Ishikawa (cell line): ENCODE data around the gene OGFR.

Source experiments
- CEBPB ChIP-seq: IDR thresholded peaks from 2 replicates; pipeline ENCODE4 v1.6.1; 2012
- CREB1 ChIP-seq: IDR thresholded peaks from 2 replicates; pipeline ENCODE4 v1.6.1; 2012; ENCODE audit warnings: low read depth
- EGR1 ChIP-seq: IDR thresholded peaks from 2 replicates; pipeline ENCODE4 v1.6.1; 2012
- EP300 ChIP-seq: IDR thresholded peaks from 2 replicates; pipeline ENCODE4 v1.6.1; 2012; ENCODE audit warnings: borderline replicate concordance
- FOXM1 ChIP-seq: IDR thresholded peaks from 2 replicates; pipeline ENCODE4 v1.6.1; 2012; ENCODE audit warnings: low read depth, borderline replicate concordance
- NFIC ChIP-seq: IDR thresholded peaks from 2 replicates; pipeline ENCODE4 v1.6.1; 2012
- RAD21 ChIP-seq: IDR thresholded peaks from 2 replicates; pipeline ENCODE4 v1.6.1; 2012; ENCODE audit warnings: low read depth
- TAF1 ChIP-seq: IDR thresholded peaks from 2 replicates; pipeline ENCODE4 v1.6.1; 2012; ENCODE audit warnings: low read depth, mild to moderate bottlenecking
- TCF12 ChIP-seq: IDR thresholded peaks from 2 replicates; pipeline ENCODE4 v1.6.1; 2012; ENCODE audit warnings: low read depth
- TEAD4 ChIP-seq: IDR thresholded peaks from 2 replicates; pipeline ENCODE4 v1.6.1; 2012
- YY1 ChIP-seq: IDR thresholded peaks from 2 replicates; pipeline ENCODE4 v1.6.1; 2012; ENCODE audit warnings: low read depth
- ZBTB7A ChIP-seq: IDR thresholded peaks from 2 replicates; pipeline ENCODE4 v1.6.1; 2012; ENCODE audit warnings: low read depth
- TF ChIP-seq, protein P1 (sequence below): IDR thresholded peaks from 2 replicates; pipeline ENCODE4 v1.6.1; 2012
- TF ChIP-seq, protein P2 (sequence below): IDR thresholded peaks from 2 replicates; pipeline ENCODE4 v1.6.1; 2012; ENCODE audit warnings: low read depth, mild to moderate bottlenecking
- TF ChIP-seq, protein P3 (sequence below): IDR thresholded peaks from 2 replicates; pipeline ENCODE4 v1.6.1; 2012

OGFR gene

DNA sequence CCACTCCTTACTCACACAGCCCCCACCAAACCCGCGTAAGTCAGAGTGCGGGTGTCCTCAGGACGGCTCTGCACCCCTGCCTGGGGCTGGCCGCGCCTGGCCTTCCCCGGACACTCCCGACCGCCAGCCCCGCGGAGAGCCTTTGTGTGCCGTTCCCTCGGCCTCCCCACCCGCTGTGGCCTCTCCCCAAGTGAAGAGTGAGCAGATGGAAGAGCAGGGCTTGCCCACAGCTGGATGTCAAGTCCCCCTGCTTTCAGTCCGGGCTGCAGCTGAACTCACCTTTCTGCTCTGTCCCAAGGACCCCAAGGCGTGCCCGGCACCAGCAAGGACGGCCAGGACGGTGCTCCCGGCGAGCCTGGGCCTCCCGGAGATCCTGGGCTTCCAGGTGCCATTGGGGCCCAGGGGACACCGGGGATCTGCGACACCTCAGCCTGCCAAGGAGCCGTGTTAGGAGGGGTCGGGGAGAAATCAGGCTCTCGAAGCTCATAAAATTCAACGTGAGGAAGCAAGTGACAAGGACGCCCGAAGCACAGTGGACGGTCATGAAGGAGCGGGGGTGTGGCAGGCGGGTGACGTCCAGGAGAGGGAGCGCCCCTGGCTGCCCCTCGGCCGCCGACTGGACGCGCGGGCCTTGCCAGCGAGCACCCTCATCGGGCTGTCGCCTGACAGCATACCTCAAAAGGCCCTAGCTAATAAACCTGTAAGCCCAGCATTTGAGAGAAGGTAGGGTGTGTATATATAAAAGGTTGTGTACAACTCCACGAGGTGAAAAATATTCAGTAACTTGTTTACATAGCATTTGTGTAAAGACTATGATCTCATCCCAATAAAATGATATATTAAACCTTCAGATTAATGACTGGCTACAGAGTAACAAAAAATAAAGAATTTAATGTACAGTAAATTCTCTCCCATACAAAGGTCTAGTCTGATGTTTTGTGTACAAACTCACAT is 35.9 kb downstream of the OGFR start:
- TF ChIP-seq ZBTB7A = no peak
- no peak for TF ChIP-seq TAF1
- no peak for TF ChIP-seq NFIC
- TF ChIP-seq RAD21 = no peak
- TF ChIP-seq TCF12 = no peak
- TF ChIP-seq, protein P1, sequence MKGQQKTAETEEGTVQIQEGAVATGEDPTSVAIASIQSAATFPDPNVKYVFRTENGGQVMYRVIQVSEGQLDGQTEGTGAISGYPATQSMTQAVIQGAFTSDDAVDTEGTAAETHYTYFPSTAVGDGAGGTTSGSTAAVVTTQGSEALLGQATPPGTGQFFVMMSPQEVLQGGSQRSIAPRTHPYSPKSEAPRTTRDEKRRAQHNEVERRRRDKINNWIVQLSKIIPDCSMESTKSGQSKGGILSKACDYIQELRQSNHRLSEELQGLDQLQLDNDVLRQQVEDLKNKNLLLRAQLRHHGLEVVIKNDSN = no peak
- TF ChIP-seq FOXM1 = no peak
- TF ChIP-seq CREB1 = no peak
- TF ChIP-seq, protein P2, sequence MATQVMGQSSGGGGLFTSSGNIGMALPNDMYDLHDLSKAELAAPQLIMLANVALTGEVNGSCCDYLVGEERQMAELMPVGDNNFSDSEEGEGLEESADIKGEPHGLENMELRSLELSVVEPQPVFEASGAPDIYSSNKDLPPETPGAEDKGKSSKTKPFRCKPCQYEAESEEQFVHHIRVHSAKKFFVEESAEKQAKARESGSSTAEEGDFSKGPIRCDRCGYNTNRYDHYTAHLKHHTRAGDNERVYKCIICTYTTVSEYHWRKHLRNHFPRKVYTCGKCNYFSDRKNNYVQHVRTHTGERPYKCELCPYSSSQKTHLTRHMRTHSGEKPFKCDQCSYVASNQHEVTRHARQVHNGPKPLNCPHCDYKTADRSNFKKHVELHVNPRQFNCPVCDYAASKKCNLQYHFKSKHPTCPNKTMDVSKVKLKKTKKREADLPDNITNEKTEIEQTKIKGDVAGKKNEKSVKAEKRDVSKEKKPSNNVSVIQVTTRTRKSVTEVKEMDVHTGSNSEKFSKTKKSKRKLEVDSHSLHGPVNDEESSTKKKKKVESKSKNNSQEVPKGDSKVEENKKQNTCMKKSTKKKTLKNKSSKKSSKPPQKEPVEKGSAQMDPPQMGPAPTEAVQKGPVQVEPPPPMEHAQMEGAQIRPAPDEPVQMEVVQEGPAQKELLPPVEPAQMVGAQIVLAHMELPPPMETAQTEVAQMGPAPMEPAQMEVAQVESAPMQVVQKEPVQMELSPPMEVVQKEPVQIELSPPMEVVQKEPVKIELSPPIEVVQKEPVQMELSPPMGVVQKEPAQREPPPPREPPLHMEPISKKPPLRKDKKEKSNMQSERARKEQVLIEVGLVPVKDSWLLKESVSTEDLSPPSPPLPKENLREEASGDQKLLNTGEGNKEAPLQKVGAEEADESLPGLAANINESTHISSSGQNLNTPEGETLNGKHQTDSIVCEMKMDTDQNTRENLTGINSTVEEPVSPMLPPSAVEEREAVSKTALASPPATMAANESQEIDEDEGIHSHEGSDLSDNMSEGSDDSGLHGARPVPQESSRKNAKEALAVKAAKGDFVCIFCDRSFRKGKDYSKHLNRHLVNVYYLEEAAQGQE = no peak
- TF ChIP-seq YY1 = no peak
- TF ChIP-seq, protein P3, sequence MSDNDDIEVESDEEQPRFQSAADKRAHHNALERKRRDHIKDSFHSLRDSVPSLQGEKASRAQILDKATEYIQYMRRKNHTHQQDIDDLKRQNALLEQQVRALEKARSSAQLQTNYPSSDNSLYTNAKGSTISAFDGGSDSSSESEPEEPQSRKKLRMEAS = no peak

DNA sequence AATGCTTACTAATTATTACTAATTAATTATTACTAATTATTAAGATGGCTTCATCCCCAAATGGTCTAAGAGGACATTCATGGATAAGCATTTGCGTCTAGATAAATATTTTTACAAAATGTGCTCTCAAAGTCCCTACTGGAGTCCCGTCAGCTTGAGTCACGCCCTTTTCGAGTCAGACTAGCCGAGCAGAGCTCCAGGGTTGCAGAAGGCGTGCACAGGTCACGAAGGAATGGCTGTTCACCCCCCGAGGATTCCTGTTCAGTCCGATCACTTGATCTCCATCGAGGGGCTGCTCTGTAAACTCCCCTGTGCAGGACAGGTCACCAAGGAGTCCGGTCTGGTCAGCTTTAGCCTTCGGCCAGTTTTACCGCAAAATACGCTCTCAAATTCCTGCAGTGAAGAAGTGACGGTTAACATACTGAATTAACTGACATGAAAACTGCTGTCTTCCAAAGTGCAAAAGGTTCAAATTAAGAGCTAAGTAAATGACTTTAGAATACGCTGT is 37.1 kb downstream of the OGFR start:
- TF ChIP-seq RAD21 (no peak), TEAD4 (no peak), EP300 (no peak), ZBTB7A (no peak), CREB1 (no peak), TAF1 (no peak), CEBPB (no peak), YY1 (no peak), NFIC (no peak), EGR1 (no peak)
- TF ChIP-seq, protein P2 = no peak
- TF ChIP-seq, protein P3 = no peak
- TF ChIP-seq, protein P1 = no peak

DNA sequence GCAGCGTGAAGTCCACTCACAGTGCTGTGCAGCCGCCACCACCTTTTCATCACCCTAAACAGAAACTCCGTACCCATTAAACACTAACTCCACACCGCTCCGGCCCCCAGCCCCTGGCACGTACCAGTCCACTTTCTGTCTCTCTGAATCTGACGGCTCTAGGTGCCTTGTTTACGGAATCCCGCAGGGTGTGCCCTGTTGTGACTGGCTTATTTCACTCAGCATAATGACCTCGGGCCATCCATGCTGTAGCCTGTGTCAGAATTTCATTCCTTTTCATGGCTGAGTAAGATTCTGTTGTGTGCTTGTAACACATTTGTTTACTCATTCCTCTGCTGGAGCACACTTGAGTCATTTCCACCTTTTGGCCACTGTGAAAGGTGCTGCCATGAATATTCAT is 39.0 kb downstream of the OGFR start:
- TF ChIP-seq RAD21 = no peak
- TF ChIP-seq TEAD4 = no peak
- no peak for TF ChIP-seq CREB1
- TF ChIP-seq NFIC = no peak
- TF ChIP-seq ZBTB7A = no peak
- no peak for TF ChIP-seq TCF12
- no peak for TF ChIP-seq FOXM1
- TF ChIP-seq YY1 = no peak
- TF ChIP-seq, protein P1 = no peak
- TF ChIP-seq CEBPB = no peak
- TF ChIP-seq, protein P2 = no peak
- TF ChIP-seq, protein P3 = no peak
- TF ChIP-seq EGR1 = no peak
